H1 (cell line): ENCODE results near the gene MEF2D. TPM values are rescaled to one million over a fixed set of nuclear protein-coding genes. Genes with fewer than 3 reads are reported as not detected.

Experiments
- CBX5 ChIP-seq: fragments of 300-800, 300-1000 bp; sonication (generic); IDR thresholded peaks from 2 replicates; pipeline ENCODE4 v1.7.1; 2016; ENCODE audit warnings: antibody characterized with exemption, low read length, low read depth
- CBX8 ChIP-seq: fragments of 300-800, 300-1000 bp; sonication (generic); IDR thresholded peaks from 2 replicates; pipeline ENCODE4 v1.7.1; 2016; ENCODE audit warnings: low read depth, low read length, borderline replicate concordance
- KDM4A ChIP-seq: IDR thresholded peaks from one replicate; pipeline ENCODE4 v1.7.1; 2012; ENCODE audit warnings: low read depth, mild to moderate bottlenecking, moderate library complexity, low read length, inconsistent platforms; ENCODE audit not compliant: severe bottlenecking
- SAP30 ChIP-seq: fragments of 300-600 bp; sonication (generic); IDR thresholded peaks from 2 replicates; pipeline ENCODE4 v1.7.1; 2012; ENCODE audit warnings: low read length, moderate library complexity, mild to moderate bottlenecking, inconsistent platforms; ENCODE audit not compliant: insufficient read depth, insufficient replicate concordance
- TAF7 ChIP-seq: optimal IDR thresholded peaks from 2 replicates; pipeline ENCODE3; 2011; ENCODE audit warnings: low read depth, mild to moderate bottlenecking, inconsistent platforms, low read length, moderate library complexity, borderline replicate concordance
- TBP ChIP-seq: IDR thresholded peaks from 2 replicates; pipeline ENCODE4 v1.6.1; 2011; ENCODE audit warnings: low read depth, low read length, improper control_type of control experiment
- TEAD4 ChIP-seq: IDR thresholded peaks from 2 replicates; pipeline ENCODE4 v1.6.1; 2012; ENCODE audit warnings: low read depth, low read length, inconsistent platforms, mixed read lengths
- USF2 ChIP-seq: IDR thresholded peaks from 2 replicates; pipeline ENCODE4 v1.6.1; 2011; ENCODE audit warnings: low read length, improper control_type of control experiment
- polyA plus RNA-seq, 7 experiments: library from polyadenylated mRNA; depleted of rRNA in 3 of 7; stranded (reverse) in 5 of 7; unstranded in 2 of 7; fragments of >200 nt in 5 of 7; fragments of 200-250 nt in 2 of 7; gene quantifications; 1 replicate in 5 of 7; 2 replicates in 1 of 7; 4 replicates in 1 of 7; pipeline versions ENCODE4 v1.2.1 to v1.2.3, GENCODE V29; 2011 to 2013; ENCODE audit warnings: missing spikeins in 2 of 7, mixed read lengths in 2 of 7
- total RNA-seq: library from RNA; stranded (reverse); fragmentation: NEBNext Ultra II Directional; extraction: Animal tissue kit (Norgen Biotek cat#: 25700); gene quantifications from 2 replicates; pipeline ENCODE4 v1.2.1, GENCODE V29; 2021
- TF ChIP-seq, protein P1 (sequence below): fragments of 300-600 bp; sonication (generic); IDR thresholded peaks from 2 replicates; pipeline ENCODE4 v1.7.1; 2012; ENCODE audit warnings: low read length, moderate library complexity, mild to moderate bottlenecking, inconsistent platforms; ENCODE audit not compliant: insufficient replicate concordance

MEF2D gene
- total and polyA plus RNA-seq, 2 of the 8 experiments (the other 6 are each of a cell fraction or from before 2014, with no cell fraction given) = 17.3 to 20.3 TPM

DNA sequence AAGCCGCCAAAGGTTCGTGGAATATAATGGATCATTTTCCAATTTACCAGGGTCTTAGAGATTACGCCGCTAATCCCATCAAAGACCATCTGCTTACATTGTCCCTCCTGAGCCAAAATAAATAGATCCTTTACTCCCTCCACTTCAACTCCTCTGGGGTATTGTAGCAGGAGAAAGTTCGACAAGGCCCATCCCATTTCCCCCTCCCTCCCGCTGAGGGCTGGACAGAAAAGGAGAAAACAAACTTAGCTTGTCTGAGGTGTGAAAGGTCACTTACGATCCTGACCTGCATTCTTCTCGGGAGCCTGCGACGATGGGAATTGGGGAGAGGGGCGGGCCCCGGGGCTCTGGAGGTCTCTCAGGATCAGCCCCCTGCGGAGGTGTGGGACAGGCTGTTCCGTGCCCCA, 60.8 kb downstream of the MEF2D start (continued):
- TF ChIP-seq, protein P1, sequence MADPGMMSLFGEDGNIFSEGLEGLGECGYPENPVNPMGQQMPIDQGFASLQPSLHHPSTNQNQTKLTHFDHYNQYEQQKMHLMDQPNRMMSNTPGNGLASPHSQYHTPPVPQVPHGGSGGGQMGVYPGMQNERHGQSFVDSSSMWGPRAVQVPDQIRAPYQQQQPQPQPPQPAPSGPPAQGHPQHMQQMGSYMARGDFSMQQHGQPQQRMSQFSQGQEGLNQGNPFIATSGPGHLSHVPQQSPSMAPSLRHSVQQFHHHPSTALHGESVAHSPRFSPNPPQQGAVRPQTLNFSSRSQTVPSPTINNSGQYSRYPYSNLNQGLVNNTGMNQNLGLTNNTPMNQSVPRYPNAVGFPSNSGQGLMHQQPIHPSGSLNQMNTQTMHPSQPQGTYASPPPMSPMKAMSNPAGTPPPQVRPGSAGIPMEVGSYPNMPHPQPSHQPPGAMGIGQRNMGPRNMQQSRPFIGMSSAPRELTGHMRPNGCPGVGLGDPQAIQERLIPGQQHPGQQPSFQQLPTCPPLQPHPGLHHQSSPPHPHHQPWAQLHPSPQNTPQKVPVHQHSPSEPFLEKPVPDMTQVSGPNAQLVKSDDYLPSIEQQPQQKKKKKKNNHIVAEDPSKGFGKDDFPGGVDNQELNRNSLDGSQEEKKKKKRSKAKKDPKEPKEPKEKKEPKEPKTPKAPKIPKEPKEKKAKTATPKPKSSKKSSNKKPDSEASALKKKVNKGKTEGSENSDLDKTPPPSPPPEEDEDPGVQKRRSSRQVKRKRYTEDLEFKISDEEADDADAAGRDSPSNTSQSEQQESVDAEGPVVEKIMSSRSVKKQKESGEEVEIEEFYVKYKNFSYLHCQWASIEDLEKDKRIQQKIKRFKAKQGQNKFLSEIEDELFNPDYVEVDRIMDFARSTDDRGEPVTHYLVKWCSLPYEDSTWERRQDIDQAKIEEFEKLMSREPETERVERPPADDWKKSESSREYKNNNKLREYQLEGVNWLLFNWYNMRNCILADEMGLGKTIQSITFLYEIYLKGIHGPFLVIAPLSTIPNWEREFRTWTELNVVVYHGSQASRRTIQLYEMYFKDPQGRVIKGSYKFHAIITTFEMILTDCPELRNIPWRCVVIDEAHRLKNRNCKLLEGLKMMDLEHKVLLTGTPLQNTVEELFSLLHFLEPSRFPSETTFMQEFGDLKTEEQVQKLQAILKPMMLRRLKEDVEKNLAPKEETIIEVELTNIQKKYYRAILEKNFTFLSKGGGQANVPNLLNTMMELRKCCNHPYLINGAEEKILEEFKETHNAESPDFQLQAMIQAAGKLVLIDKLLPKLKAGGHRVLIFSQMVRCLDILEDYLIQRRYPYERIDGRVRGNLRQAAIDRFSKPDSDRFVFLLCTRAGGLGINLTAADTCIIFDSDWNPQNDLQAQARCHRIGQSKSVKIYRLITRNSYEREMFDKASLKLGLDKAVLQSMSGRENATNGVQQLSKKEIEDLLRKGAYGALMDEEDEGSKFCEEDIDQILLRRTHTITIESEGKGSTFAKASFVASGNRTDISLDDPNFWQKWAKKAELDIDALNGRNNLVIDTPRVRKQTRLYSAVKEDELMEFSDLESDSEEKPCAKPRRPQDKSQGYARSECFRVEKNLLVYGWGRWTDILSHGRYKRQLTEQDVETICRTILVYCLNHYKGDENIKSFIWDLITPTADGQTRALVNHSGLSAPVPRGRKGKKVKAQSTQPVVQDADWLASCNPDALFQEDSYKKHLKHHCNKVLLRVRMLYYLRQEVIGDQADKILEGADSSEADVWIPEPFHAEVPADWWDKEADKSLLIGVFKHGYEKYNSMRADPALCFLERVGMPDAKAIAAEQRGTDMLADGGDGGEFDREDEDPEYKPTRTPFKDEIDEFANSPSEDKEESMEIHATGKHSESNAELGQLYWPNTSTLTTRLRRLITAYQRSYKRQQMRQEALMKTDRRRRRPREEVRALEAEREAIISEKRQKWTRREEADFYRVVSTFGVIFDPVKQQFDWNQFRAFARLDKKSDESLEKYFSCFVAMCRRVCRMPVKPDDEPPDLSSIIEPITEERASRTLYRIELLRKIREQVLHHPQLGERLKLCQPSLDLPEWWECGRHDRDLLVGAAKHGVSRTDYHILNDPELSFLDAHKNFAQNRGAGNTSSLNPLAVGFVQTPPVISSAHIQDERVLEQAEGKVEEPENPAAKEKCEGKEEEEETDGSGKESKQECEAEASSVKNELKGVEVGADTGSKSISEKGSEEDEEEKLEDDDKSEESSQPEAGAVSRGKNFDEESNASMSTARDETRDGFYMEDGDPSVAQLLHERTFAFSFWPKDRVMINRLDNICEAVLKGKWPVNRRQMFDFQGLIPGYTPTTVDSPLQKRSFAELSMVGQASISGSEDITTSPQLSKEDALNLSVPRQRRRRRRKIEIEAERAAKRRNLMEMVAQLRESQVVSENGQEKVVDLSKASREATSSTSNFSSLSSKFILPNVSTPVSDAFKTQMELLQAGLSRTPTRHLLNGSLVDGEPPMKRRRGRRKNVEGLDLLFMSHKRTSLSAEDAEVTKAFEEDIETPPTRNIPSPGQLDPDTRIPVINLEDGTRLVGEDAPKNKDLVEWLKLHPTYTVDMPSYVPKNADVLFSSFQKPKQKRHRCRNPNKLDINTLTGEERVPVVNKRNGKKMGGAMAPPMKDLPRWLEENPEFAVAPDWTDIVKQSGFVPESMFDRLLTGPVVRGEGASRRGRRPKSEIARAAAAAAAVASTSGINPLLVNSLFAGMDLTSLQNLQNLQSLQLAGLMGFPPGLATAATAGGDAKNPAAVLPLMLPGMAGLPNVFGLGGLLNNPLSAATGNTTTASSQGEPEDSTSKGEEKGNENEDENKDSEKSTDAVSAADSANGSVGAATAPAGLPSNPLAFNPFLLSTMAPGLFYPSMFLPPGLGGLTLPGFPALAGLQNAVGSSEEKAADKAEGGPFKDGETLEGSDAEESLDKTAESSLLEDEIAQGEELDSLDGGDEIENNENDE = no peak
- TF ChIP-seq CBX5 = no peak
- no peak for TF ChIP-seq SAP30
- TF ChIP-seq TBP = no peak
- no peak for TF ChIP-seq TEAD4
- TF ChIP-seq CBX8 = no peak
- TF ChIP-seq TAF7 = no peak
- no peak for TF ChIP-seq USF2
- TF ChIP-seq KDM4A = no peak
